Frontal cortex (tissue), 4 donors: ENCODE results near the gene PDZK1IP1. TPM values are rescaled to one million over a fixed set of nuclear protein-coding genes. Genes with fewer than 3 reads are reported as not detected.

Experiments used
- DNase-seq, 2 donors: peaks; one replicate each; pipeline ENCODE4 v3.0.0; 2012; ENCODE audit warnings: low spot score in 2 of 2
- FAIRE-seq: peaks from 2 replicates; lab custom pipeline; 2012; peaks lifted over from hg19 to GRCh38; lab: Jason Lieb, UNC
- total RNA-seq: library from RNA; depleted of rRNA; stranded (reverse); fragments of >200 nt; gene quantifications from one replicate; pipeline ENCODE4 v1.2.3, GENCODE V29; 2014
- donor health status: control.
- donor health status: control.
- donor health status: control.

PDZK1IP1 gene
- total RNA-seq, 1 donor from 2014 or later, result not detected

DNA sequence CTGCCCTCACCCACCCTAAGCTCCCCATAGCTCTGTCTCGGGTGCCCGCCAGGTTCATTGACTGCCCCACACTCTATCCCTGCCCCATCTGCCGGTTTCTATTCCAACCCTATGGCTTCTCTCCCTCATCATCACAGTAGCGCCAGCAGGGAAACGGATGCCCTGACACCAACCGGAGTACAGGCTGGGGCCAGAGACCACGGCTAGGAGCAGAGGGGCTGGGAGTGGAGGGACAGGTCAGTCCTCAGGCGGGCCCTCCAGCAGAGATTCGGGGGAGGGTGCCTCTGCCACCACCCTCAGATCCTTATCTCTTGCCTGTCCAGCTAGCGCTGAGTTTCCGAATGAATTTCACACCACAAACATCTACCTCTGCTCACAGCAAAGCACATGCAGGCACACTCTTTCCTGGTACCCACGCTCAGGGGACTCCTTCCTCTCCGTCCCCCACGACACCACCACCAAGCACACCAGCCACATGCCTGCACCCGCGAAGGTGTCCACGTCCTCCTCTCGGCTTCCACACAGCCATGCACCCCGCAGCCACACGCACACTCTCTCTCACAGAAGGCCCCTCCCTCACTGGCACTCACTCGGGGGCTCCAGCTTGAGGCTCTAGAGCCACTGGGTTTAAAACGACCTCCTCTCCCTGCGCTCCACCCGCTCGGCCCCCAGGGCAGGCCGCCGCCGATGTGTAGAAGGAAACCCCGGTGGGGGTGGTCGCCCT, 35.0 kb upstream of the PDZK1IP1 start:
- DNase-seq (no peak), FAIRE-seq (no peak)

DNA sequence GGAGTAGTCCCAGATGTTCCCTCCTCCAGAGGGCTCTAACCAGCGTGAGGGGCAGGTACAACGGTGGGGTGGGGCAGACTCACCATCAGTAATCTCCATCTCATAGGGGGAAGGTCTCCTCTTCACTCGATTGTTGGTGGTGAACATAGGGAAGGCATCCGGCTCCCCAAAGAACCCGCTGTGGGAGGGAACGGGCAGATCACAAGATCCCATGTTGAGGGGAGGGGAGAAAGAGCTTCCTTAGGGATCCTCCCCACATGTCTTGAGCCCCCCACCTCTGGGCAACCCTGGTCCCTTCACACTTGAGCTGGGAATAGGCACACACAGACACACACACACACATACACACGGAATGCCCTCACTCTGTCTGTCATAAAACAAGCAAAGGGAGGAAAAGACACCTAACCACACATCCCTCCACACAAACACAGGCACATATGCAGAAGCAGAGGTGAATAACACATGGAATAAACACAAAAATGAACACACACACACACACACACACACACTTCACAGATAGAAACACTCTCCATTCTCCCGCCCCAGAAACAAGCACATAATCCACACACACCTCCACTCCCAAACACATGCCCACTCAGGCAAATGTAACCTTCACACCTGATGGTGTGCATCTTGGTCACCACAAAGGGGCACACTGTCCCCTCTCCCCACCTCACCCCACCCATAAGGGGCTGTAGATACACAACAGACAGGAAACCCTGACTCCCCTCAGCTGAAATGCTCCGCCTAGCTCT, 34.3 kb upstream of the PDZK1IP1 start:
- DNase-seq (no peak), FAIRE-seq (no peak)

DNA sequence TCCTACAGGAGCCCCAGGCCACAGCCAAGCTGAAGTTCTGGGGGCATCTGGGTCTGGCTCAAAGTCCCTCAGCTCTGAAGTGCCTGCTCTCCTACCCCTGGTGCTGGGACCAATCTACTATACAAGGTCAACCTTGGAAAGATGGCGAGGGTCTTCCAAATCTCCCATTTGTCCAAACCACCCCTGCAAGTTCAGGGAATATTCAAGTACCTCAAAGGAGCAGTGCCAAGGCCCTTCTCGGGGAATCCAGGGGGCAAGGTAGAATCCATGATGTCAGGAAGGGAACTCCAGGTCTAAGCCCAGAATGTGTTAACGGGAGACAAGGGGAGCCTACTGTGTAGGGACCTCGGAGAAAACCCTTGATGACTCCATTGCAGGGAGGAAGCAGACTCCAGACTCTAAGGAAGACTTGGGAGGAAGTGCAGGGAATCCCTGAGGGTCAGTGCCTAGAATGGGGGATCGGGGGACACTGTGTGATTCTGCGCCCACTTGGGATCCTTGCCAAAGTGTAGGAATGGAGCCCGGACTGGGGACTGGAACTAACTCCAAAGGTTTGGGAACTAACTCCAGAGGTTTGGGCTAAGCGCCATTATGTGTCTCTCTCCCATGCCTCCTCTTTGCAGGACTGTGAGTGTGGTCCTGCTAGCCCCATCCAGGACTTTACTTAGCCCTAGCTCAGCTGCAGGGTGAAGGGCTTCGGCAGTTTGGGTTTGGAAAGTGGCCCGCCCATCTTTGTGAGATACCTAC, 33.5 kb upstream of the PDZK1IP1 start:
- no peak for FAIRE-seq
- no peak for DNase-seq

DNA sequence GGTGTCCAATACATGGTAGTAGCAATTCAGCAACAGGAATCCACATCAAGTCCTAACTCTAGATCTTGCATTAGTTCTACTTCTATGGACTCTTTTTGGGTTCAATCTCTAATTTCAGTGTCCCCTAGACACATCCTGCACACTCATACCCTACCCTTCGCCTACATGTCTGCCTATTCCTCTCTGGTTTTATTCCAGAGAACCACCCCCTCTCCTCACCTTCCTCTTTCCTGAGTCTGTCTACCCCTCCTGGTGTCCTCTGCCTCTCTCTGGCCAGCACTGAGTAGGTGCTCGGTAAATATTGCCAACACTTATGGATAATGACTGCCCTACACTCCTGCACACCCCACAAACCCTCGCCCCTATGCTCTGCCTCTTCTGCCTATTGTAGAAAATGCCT, 32.6 kb upstream of the PDZK1IP1 start:
- FAIRE-seq (no peak), DNase-seq (no peak)

DNA sequence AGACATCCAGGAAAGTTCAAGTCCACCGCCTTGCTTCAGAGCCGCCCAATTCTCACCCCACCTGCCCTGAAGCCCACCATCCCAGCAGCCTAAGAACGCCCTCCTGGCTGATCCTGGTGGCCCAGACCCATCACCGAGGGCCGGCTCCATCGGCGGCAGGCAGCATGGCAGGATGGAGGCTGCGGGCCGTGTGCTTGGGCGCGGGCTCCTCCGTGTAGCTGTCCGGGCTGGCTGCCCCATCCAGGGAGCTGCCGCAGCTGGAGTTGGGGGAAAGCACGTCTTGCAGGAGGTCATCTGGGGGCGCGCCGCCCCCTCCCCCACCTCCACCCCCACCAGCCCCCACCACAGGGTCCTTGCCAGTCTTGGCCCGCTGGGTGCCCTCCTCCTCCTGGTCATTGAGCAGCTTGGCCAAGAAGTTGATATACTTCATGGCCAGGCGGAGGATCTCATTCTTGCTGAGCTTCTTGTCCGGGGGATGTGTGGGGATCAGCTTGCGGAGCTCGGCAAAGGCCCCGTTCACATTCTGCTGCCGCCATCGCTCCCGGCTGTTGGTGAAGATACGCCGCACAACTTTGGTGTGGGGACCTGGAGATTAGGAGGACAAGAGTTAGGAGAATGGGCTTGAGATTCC, 29.9 kb upstream of the PDZK1IP1 start:
- no peak for DNase-seq
- FAIRE-seq, result no peak

DNA sequence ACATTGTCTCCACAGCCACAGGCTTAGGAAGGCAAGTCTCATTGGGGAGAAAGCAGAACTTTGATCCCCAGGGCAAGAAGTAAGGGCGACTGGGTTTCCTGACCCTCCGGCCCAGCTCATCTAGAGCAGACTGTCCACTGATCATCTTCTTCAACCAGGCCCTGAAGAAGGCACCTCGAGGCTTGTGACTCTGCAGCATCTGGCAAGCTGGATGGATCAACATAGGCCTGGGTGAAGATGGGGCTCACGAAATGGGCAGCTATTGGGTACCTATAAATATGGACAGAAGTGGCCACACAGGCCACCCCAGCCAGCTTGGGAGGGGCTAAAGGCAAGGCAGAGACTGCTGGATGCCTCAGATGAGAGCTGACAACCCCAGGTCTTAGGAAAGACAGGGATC, 29.2 kb upstream of the PDZK1IP1 start:
- DNase-seq (no peak), FAIRE-seq (no peak)

DNA sequence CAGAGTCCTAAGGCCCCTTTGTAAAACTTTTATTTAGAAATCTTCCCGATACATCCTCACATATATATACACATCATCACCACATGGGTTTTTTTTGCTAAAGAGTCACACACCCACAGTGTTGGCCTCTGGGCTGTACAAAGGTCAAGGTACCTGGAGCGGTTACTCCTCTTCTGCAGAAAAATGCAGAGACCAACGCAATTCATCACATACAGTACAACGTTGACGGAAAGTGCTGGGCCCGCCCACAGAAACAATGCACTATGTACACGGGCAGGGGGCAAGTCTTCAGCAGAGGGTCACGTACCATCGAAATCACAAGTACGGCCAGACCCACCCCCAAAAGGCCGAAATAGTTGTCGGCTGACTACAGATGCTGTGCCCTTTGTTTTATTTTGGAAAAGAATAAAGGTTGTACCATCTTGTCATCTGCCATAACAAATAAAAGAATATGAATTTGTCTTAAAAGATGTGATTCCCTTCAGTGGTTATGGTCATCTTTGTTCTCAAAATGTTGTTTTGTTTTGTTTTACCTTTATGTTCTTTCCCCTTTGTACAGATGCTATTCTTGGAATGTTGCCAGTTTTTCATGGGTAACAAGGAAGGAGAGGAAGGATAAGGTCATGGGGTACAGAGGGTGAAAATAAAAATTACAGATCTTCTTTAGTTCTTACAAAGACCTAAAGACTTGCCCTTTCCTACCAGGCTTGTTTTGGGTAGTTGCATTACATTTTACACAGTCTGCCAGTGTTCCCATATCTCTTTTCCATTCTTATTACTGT, 26.6 kb upstream of the PDZK1IP1 start:
- no peak for FAIRE-seq

DNA sequence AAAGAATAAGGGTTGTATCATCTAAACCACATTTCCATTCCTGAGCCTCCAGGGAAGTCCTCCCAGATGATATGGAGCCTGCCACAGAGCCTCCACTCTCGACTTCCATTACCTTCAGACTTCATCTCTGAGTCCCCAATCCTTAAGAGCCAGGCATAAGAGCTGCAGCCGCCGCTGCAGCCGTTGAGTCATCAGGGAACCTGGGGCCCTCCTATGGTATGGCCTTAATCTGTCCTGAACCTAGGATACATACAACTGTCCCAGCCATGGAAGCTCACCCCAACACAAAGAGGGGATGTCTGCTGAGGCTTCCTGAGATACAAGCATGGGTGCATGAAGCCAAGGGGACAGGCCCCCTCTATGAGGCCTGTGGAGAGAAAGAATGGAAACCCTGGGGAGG, 25.9 kb upstream of the PDZK1IP1 start:
- FAIRE-seq, result no peak
- no peak for DNase-seq

More for the DNA sequence above, 26.6 kb upstream of the PDZK1IP1 start:
- DNase-seq, result no peak

DNA sequence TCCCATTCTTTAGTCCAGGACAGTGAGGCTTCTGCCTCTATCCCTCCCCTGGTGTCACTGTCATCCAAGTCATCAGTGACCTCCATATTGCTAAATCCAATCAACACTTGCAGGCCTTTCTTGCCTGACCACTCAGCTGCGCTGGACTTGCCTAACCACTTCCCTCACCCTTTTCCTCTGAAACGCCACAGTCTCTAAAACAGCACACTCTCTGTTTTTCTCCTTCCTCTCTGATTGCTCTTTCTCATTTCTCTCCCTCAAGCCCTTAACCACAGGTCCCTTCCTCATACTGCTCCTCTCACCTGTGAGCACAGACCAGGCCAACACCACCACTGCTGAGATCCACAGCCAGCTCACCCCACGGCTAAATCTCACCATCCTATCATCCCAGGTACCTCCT, 24.7 kb upstream of the PDZK1IP1 start:
- DNase-seq, result no peak

DNA sequence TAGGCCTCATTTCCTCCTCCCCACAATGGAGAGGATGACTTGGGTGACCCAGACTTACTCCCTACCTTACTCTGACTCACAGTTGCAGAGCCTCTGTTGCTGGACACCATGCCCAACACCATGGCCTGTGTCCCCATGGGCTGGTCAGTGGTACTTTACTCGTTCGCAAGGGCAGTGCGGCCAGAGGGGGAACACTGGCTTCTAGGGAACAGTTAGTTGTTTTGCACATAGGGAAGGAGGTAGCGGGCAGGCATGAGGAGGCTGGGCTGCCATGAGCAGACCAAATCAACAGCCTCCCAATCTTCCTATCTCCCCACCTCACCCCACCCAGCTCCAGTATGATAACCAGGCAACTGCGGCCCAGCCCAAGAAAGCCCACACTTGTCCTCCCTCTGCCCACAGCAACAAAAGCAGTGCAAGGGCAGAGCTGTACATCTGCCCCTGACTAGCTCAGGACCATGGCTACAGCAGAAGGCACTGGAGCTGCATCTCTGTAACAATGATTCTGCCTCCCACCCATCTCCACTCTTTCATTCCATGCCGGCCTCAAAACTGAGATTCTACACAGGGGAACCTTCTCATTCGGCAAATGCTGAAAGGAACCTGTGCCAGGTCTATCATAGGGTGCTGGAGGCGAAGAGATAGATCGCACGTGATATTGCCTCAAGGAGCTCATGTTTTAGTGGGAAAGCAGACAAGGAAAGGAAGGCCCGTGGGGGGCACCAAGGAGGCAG, 23.6 kb upstream of the PDZK1IP1 start:
- DNase-seq, result no peak
- FAIRE-seq, result no peak

More for the DNA sequence above, 24.7 kb upstream of the PDZK1IP1 start:
- no peak for FAIRE-seq

DNA sequence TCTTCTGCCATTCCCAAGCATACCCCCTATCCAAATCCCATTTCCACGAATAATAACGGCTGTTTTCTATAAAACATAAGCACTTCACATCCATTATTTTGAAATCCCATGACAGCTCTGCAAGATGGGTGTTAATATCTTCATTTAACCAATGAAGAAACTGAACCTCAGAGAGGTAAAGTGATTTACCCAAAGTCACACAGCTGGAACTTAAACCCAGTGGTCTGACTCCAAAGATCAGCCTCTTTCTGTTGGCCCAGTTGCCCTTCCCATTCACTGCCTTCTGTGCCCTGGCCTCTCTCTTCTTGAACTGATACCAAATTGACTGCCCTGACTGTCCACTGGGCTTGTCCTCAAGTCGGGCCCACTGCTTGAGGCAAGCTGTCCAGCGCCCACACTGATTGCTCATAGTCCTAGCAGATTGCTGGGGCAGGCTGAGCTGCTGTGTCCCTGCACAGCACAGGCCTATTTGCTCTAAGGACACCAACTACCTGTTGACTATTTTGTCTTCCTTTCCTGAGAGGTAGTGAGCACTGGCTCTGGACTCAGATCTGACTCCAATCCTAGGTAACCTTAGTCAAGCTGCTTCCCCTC, 22.9 kb upstream of the PDZK1IP1 start:
- DNase-seq (no peak), FAIRE-seq (no peak)

DNA sequence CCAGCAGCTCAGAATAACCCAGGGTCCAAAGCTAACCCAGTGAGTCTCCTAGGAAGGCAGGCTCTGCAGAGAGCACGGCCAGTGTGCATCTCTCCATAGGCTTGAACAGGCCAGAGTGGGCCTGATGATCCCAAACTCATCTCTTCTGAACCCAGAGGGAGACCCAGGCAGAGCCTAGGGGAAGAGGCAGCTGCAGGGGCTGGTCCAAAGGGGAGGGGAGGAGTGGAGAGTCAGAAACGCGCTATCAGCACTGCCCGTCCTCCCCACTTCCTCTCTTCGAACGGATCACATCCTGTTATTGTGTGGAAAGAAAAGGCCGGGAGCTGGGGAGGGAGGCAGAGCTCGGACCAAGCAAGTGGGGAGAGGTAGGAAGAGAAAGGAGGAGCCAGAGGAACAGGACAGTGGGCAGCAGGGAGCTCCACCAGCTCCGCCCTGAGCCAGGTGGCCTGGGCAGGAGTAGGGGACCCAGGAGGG, 22.0 kb upstream of the PDZK1IP1 start:
- DNase-seq, result no peak
- no peak for FAIRE-seq

DNA sequence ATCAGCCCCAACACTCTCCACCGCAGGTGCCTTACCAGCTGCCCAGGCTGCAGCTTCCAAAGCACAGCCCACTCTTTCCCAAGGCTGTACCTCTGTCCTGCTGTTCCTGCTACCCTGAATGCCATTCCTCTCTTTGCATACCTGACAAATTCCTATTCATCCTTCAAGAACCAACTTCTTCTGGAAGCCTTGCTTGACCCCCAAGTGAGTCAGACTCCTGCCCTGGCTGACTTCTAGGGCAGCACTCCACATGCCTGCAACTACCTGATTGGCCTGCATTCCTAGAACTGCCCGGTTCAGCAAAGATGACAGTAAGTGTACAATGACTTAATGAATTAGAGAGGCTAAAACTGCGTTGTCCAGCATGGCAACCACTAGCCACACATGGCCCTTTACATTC, 20.8 kb upstream of the PDZK1IP1 start:
- DNase-seq (no peak), FAIRE-seq (no peak)

DNA sequence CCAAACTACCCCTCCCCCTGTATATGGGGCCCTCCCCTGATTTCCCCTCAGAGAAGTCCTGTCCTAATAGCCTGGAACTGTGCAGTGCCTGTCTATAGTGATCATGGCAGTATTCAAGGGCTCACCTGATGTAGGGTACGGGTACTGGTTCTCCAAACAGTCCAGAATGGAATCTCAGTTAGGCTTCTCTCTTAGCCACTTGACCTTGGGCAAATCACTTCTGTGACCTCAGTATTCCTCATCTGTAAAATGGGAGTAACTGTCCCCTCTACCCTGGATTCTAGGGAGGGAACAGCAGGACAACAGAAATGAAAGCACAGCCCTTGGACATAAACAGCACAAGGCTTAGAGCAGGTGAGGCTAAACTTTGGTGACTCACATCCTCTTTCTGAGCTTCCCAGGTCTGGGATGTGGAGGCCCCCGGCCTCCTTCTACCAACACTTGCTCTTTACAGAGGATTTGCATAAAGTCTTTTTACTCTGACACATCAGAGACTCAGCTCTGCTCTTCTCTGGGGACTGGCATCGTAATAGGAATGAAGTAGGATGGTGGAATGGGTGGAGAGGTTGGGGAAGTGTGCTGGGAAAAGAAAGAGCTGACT, 20.0 kb upstream of the PDZK1IP1 start:
- FAIRE-seq, result no peak

DNA sequence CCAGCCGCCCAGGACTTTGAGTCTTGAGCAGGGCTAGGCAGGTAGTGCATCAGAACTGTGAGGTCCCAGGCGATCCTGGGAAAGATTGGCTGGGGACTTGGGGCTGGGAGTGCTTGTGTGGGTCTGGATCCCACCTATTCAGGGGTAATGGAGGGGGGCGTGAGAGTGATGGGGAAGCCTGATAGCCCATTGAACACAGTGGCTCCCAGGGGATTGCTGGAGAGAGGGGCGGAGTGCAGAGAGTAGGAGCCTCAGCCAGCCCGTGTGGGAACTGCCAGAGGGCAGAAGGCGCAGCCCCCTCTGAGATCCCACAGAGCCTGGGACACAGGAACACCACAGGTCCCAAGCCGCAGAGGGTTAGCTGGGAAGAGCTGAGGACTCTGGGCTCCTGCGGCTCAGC, 19.3 kb upstream of the PDZK1IP1 start:
- FAIRE-seq, result no peak
- DNase-seq, result no peak

More for the DNA sequence above, 20.0 kb upstream of the PDZK1IP1 start:
- no peak for DNase-seq

DNA sequence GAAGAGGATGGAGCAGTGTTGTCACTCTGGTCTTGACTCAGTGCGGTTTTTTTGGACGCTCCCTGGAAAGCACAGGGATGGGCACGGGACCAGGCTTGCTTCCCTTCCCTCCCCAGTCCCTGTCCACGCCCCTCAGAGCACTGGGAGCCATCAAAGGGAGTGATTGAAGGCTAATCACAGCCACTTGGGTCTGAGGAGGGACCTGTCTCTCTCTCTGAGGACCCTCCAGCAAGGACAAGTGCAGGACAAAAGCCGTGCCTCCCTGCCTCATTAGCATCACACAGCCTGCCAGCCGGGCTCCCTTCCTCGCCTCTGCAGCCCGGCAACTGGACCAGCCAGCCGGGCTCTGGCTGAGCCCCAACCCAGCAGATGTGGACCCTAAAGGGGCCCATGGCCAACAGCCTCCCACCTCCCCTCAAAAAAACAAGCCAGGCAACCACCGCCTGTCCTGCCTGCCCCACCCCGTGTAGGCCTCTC, 18.6 kb upstream of the PDZK1IP1 start:
- DNase-seq (no peak), FAIRE-seq (no peak)

DNA sequence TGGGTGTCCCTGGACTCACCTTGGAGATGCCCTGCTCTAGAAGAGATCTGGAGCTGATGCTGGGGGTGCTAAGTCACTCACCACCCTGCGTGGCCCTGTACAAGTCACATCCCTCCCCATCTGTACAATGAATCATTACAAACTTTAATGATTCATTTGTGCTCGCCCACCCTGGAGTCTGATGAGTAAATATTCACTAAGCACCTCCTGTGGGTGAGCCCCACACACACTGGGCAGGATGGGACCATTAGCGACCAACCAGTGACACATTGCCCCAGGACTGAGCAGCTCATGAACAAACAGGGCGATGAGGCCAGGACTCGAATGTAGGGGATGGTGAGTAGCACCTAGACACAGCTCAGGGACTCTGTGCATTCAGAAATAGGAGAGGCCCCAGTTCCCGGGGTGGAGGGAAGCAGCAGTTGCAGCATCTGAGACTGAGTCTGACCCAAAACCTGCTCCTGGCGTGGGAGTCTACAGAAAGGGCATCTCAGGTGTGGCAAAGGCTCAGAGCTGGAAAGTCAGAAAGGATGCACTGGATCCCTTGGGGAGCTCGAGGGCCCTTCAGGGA, 18.1 kb upstream of the PDZK1IP1 start:
- FAIRE-seq (no peak), DNase-seq (no peak)

DNA sequence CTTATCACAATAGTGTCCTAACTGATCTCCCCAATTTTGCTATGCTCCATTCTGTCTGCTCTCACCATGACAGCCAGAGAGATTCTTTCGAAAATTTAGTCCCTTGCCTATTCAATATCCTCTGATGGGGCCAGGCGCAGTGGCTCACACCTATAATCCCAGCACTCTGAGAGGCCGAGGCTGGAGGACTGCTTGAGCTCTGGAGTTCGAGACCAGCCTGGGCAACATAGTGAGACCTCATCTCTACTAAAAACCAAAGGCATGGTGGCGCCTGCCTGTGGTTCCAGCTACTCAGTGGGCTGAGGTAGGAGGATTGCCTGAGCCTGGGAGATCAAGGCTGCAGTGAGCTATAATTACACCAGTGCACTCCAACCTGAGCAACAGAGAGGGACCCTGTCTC, 16.1 kb upstream of the PDZK1IP1 start:
- FAIRE-seq, result no peak
- no peak for DNase-seq
